Central memory CD4-positive, alpha-beta T cell (primary cell): ENCODE data around the gene ITPR2.

ENCODE experiments used
- DNase-seq: peaks from one replicate; pipeline ENCODE4 v3.0.0; 2022

ITPR2 gene

GRCh38 chr12:26374934-26375680, 457.9 kb downstream of the ITPR2 start:
- no peak for DNase-seq

- no peak for DNase-seq
Observed at GRCh38 chr12:26373606-26374495, 459.1 kb downstream of the ITPR2 start.

- no peak for DNase-seq
Observed at GRCh38 chr12:26372866-26373265, 460.1 kb downstream of the ITPR2 start.

DNA sequence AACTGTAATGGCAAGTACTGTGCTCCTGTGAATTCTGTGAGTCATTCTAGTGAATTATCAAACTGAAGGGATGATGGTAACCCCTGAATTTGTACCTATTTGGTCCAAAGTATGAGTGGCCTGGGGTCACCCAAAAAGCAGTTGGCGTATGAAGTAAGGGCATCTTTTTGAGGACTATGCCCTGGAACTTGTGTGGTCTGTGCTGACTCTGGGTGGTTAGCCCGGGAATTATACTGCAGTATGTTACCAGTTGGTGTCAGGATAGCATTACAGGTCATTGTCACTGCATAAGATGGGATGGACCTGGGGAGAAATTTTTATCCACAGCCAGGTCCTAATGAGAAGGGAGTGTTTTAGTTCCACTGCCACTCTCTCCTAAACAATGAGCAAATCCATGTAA, 462.9 kb downstream of the ITPR2 start:
- no peak for DNase-seq

DNA sequence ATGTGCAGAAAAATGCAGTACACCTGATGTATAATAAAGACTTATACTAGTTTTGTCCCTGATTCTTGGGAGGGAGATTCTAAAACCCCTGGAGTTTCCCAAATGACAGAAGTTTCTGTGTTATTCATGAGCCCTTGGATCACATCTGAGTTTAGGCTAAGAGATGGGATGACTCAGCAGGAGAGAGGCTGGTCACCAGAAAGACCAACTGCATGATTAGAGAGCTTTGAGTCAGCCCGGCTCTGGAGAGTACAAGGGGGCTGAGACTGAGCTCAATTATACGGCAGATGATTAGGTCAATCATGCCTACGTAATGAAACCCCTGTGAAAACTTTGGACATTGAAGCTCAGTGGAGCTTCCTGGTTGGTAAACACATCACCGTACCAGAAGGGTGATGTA, 463.4 kb downstream of the ITPR2 start:
- DNase-seq: no peak

DNA sequence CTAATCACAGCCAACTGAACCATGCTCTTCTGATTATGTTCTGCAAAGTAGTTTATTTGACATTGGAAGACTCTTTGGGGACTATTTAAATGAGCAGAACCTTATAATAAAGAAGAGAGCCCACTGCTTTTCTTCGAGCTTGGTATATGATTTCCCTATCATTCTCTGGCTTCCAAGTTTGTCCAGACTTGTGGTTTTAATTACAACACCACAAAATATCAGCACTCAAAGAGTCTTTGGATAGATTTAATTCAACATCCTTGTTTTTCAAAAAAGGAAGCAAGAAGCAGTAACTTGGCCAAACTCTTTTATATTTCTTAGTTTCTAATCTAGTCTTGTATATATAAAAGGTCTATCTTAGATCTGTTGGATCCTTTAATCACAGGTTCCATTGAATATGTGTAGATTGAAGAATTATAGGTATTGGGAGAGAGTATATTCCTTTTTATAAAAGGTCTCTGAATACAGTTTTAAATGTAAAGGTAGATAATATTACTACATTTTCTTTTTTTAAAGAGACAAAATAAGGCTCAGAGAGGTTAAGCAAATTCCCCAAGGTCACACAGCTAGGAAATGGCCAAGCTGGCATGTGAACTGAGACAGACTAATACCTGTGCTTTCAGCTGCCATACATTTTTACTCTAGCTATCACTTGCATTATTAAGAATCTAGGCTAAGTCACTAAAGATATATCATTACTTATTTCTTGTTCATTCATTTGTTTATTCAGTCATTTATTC, 464.8 kb downstream of the ITPR2 start:
- no peak for DNase-seq

GRCh38 chr12:26361964-26362363, 471.0 kb downstream of the ITPR2 start:
- no peak for DNase-seq

- DNase-seq: no peak
Observed at GRCh38 chr12:26360062-26360461, 472.9 kb downstream of the ITPR2 start.

- no peak for DNase-seq
Observed at GRCh38 chr12:26359576-26359975, 473.4 kb downstream of the ITPR2 start.

DNA sequence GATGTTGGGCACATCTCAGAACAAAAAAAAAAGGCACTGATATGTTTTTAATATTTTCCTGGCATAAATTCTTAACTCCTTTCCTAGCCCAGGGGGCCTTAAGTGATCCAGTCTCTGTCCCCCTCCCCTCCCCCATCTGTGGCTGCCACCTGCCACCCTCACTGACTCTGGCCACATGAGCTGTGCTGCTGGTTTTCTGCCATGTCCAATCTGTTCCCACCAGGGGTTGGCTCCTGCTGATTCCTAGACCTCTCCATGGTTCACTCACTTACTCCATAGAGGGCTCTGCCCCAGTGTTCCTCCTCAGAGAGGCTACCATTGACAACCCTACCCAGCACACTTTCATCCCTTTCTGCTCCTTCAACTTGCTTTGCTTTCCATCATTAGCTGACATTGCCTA, 474.3 kb downstream of the ITPR2 start:
- DNase-seq: no peak

DNA sequence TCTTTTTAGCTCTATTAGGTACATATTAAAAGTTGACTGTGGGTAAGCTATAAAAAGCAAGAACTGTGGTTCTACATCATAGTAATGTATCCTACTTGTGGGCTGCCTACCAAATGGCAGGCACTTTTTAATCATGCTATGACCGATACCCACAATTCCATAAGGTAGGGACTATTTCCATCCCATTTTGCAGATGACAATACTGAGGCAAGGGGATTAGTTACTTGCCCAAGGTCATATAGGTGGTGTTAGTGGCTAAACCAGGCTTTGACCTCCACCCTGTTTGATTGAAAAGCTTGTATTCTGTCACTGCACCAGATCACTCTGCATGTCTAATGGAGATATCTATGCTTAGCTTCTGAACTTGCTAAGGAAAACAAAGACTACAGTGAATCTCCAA, 485.7 kb downstream of the ITPR2 start:
- DNase-seq: no peak

DNA sequence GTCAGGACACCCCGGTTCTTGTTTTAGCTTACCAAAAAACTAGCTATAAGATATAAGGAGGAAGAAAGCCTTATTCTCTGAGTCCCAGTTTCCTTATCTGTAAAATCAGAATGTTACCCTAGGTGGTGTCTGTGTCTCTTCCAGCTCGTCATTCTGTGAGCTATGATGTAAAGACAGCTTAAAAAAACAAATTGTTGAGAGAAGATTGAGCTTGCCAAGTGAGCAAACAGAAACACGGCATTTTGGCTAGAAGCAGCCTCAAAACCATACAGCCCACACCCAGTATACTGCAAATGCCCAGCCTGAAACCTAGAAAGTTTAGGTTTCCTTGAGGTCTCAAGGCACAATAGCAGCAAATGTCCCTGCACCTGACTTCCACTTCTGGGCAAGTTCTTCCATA, 486.3 kb downstream of the ITPR2 start:
- DNase-seq: no peak

DNA sequence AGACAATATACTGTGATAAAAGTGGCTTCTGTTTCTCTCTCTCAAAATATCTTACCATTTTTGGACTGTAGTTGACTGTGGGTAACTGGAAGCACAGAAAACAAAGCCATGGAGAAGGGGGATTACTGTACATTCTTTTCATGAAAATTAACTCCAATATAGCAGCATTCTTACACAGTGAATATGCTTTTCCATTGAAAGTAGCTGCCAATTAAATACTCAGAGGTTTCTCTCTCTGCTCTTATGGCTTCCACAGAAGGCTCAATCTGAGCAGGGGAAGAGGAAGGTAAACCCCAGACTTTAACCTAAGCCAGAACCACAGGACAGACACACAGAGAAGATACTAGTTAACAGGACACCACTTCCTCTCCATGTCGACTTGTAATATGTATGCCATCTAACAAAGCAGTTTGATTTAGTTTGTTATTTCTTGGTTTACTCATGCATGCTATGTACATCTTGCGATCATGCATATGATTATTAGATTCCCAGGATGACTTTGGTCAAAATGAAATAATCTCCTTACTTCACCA, 487.5 kb downstream of the ITPR2 start:
- no peak for DNase-seq

DNA sequence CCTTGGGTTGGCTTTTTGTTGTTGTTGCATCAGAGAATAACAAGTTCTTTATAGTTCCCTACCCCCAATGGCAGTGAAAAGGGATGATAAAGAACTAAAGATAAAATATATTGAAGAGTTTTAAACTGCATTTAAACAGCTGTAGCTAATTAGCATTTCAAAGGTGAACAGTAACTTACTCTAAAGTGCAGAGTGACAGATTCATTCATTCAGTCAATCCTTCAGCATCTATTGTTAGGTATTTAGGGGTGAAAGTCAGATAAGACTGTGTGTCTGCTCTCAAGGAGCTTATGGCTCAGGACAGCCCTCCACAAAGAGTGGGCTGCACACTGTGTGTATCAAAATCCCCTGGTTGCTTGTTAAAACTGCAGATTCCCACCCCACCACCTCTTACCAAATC, 491.5 kb downstream of the ITPR2 start:
- no peak for DNase-seq

GRCh38 chr12:26340649-26341048, 492.3 kb downstream of the ITPR2 start:
- no peak for DNase-seq

GRCh38 chr12:26339976-26340375, 493.0 kb downstream of the ITPR2 start:
- no peak for DNase-seq

DNA sequence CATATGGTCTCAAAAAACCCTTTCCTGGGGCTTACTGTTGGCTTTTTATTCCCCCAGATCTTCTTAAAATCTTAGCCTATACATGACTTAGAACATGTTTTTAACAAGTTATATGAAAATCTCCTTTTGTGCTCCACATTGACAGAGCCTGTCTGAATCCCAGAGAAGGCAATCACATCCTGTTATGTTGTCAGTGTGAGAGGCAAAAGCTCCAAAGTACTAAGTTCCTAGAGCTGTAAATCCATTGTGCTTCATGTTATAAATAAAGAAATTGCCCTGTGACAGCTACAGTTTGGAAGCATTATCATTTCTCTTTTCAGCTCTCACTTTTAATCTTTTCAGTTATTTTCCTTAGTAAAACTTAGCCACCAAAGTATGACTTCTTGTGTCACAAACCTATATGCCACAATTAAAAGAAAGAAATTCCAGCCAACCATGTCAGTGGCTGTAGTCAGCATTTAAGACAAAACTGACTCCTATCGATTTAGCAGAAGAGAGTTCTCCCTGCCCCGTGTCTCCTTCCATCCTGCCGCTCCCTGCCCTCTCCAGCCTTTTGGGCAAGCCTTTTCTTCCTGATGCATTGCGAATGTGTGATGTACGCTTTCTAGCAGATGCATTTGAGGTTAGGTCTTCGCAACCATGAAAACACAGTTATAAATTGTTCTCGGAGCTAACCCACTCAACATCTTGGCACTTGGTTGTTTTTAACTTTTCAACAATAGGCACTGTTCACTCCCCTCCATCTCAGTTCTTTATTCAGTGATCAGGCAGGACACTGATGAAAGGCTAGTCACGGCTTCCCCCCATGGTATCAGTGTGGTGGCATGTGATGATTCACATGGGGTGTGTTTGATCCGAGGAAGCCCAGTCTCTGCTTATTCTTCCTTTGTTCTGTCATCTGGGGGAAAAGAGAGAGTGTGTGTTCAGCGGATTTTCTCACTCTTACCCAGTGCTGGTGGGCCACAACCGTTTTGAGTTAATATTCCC, 494.1 kb downstream of the ITPR2 start:
- DNase-seq: no peak

GRCh38 chr12:26335651-26336050, 497.3 kb downstream of the ITPR2 start:
- no peak for DNase-seq

DNA sequence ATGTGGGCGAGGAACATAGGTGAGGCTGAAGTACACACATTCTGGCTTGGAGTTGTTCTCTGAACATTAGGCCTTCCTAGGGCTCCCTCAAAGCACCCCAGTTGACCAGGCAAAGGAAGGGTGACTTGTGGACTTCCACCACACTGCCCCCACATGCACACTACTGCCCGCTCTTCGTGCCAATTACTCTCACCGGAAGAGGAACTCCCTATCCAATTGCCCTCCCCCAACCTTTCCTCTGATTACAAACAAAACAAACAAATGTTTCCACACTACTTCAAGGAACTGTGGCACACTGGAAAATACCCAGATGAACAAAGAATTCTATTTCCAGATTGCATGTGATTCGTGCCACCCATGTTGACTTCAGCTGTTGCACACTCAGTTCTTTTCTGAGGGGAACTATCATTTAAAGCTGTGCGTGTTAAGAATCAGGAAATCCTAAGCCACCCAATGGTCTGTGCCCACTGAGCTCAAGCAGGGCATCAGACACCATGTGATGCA, 498.3 kb downstream of the ITPR2 start:
- DNase-seq: no peak

DNA sequence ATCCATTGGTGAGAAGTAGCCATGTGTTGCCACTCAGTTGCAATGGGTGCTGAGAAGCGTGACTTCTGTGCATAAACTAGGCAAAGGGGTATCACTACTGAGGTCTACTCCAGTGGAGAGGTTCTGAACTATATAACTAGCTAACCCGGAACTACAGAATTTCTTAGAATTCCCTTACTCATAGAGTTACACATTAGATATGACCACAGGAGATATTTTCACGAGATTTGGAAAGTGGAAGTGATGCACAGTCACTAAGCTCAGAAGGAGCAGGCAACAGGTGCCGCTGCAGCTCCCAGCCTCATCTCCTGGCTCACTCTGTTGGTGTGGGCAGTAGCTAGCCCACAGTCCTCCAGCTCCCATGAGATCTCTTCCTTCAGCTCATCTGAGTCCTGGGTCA, 501.0 kb downstream of the ITPR2 start:
- no peak for DNase-seq

DNA sequence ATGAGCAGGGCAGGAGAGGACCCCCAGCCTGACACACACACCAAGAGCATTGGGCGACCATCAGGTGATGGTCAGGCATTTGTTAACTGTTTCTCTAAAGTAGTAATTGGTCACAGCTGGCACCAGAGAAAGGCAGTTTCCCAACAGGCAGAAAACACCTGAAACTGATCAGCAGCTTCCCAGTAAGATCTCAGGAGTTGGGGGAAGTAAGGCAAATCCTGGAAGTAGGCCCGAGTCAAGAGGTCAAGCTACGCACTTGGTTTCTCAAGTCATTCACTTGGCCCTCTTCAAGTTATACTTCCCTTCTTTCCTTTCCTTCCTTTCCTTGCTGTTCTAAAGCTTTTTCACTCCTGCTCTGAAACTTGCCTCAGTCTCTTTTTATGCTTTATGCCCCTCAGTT, 501.9 kb downstream of the ITPR2 start:
- DNase-seq: no peak
